Astrocyte (in vitro differentiated cells and primary cell): Measurements from ENCODE around the gene GAL3ST1.

Experiments
- EZH2 ChIP-seq: IDR thresholded peaks from 2 replicates; pipeline ENCODE4 v1.6.1; 2012; ENCODE audit warnings: mild to moderate bottlenecking, low read length, inconsistent platforms; ENCODE audit not compliant: insufficient read depth
- TF ChIP-seq, protein P1 (sequence below): IDR thresholded peaks from 2 replicates; pipeline ENCODE4 v1.5.1; 2011; ENCODE audit warnings: low read depth, mild to moderate bottlenecking, inconsistent platforms, low read length, moderate library complexity; ENCODE audit not compliant: insufficient read depth

GRCh38 chr22:30584441-30584840 is 10.0 kb upstream of the GAL3ST1 start:
- TF ChIP-seq, protein P1, sequence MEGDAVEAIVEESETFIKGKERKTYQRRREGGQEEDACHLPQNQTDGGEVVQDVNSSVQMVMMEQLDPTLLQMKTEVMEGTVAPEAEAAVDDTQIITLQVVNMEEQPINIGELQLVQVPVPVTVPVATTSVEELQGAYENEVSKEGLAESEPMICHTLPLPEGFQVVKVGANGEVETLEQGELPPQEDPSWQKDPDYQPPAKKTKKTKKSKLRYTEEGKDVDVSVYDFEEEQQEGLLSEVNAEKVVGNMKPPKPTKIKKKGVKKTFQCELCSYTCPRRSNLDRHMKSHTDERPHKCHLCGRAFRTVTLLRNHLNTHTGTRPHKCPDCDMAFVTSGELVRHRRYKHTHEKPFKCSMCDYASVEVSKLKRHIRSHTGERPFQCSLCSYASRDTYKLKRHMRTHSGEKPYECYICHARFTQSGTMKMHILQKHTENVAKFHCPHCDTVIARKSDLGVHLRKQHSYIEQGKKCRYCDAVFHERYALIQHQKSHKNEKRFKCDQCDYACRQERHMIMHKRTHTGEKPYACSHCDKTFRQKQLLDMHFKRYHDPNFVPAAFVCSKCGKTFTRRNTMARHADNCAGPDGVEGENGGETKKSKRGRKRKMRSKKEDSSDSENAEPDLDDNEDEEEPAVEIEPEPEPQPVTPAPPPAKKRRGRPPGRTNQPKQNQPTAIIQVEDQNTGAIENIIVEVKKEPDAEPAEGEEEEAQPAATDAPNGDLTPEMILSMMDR = no peak
- TF ChIP-seq EZH2 = no peak
